ENCODE data around the gene MAGI2.

Gene MAGI2

GRCh38 chr7:79453558-79454360 lies at the start of gene MAGI2:
MAGI2 (minus strand) TSS chr7:79453667; CDS start chr7:79453320, 347 bp downstream.
- H2AFZ ChIP-seq (ENCODE audit: low read depth, low read length): peak within 1 kb of the TSS; percentile 98
- no peaks in the 10 kb centered on the region for H3K9me3 ChIP-seq (ENCODE audit: low read length)
- peaks cover 12% of the 10 kb centered on the region for H3K36me3 ChIP-seq (ENCODE audit: insufficient read depth, low read length)
- no peaks in the 10 kb centered on the region for H3K27me3 ChIP-seq (ENCODE audit: insufficient read depth, low read length)
- H3K4me1 ChIP-seq (ENCODE audit: insufficient read depth, low read length): peaks cover 5% of the 10 kb centered on the region
- H3K4me3 ChIP-seq (ENCODE audit: low read length): peak within 1 kb of the TSS; percentile 75

GRCh38 chr7:79502151-79502550 lies 48.7 kb upstream of the MAGI2 start:
- no peak overlapping the region for H2AFZ ChIP-seq (ENCODE audit: low read depth, low read length)

GRCh38 chr7:79500759-79501158 lies 47.3 kb upstream of the MAGI2 start:
- H3K4me3 ChIP-seq (ENCODE audit: low read length): no peak overlapping the region
- H3K9me3 ChIP-seq (ENCODE audit: low read length): no peaks in the 10 kb centered on the region
- H3K36me3 ChIP-seq (ENCODE audit: insufficient read depth, low read length): no peaks in the 10 kb centered on the region
- no peak overlapping the region for H2AFZ ChIP-seq (ENCODE audit: low read depth, low read length)
- no peaks in the 10 kb centered on the region for H3K4me1 ChIP-seq (ENCODE audit: insufficient read depth, low read length)
- no peaks in the 10 kb centered on the region for H3K27me3 ChIP-seq (ENCODE audit: insufficient read depth, low read length)

More at GRCh38 chr7:79502151-79502550, 48.7 kb upstream of the MAGI2 start:
- Histone ChIP-seq H3K4me3 (ENCODE audit: low read length) (no peak overlapping the region), H3K4me1 (ENCODE audit: insufficient read depth, low read length) (no peaks in the 10 kb centered on the region), H3K36me3 (ENCODE audit: insufficient read depth, low read length) (no peaks in the 10 kb centered on the region), H3K9me3 (ENCODE audit: low read length) (no peaks in the 10 kb centered on the region), H3K27me3 (ENCODE audit: insufficient read depth, low read length) (no peaks in the 10 kb centered on the region)

- Histone ChIP-seq H3K9me3 (ENCODE audit: low read length) (no peaks in the 10 kb centered on the region), H3K27me3 (ENCODE audit: insufficient read depth, low read length) (no peaks in the 10 kb centered on the region), H3K4me3 (ENCODE audit: low read length) (no peak overlapping the region), H3K36me3 (ENCODE audit: insufficient read depth, low read length) (no peaks in the 10 kb centered on the region), H2AFZ (ENCODE audit: low read depth, low read length) (no peak overlapping the region), H3K4me1 (ENCODE audit: insufficient read depth, low read length) (no peaks in the 10 kb centered on the region)
Measured at GRCh38 chr7:79497728-79498127, 44.3 kb upstream of the MAGI2 start.

- Histone ChIP-seq H3K4me3 (ENCODE audit: low read length) (no peak overlapping the region), H3K36me3 (ENCODE audit: insufficient read depth, low read length) (no peaks in the 10 kb centered on the region), H3K4me1 (ENCODE audit: insufficient read depth, low read length) (no peaks in the 10 kb centered on the region), H2AFZ (ENCODE audit: low read depth, low read length) (no peak overlapping the region), H3K27me3 (ENCODE audit: insufficient read depth, low read length) (no peaks in the 10 kb centered on the region), H3K9me3 (ENCODE audit: low read length) (no peaks in the 10 kb centered on the region)
Measured at GRCh38 chr7:79495544-79496272, 42.2 kb upstream of the MAGI2 start.

- Histone ChIP-seq H3K27me3 (ENCODE audit: insufficient read depth, low read length) (no peaks in the 10 kb centered on the region), H2AFZ (ENCODE audit: low read depth, low read length) (no peak overlapping the region), H3K9me3 (ENCODE audit: low read length) (no peaks in the 10 kb centered on the region), H3K4me3 (ENCODE audit: low read length) (no peak overlapping the region), H3K36me3 (ENCODE audit: insufficient read depth, low read length) (no peaks in the 10 kb centered on the region), H3K4me1 (ENCODE audit: insufficient read depth, low read length) (no peaks in the 10 kb centered on the region)
Measured at GRCh38 chr7:79494046-79494445, 40.6 kb upstream of the MAGI2 start.

- no peaks in the 10 kb centered on the region for H3K27me3 ChIP-seq (ENCODE audit: insufficient read depth, low read length)
- no peaks in the 10 kb centered on the region for H3K36me3 ChIP-seq (ENCODE audit: insufficient read depth, low read length)
Measured at GRCh38 chr7:79489371-79489770, 35.9 kb upstream of the MAGI2 start.

GRCh38 chr7:79478386-79478785 lies 24.9 kb upstream of the MAGI2 start:
- Histone ChIP-seq H3K9me3 (ENCODE audit: low read length) (no peaks in the 10 kb centered on the region), H3K4me1 (ENCODE audit: insufficient read depth, low read length) (no peaks in the 10 kb centered on the region), H2AFZ (ENCODE audit: low read depth, low read length) (no peak overlapping the region), H3K27me3 (ENCODE audit: insufficient read depth, low read length) (no peaks in the 10 kb centered on the region), H3K4me3 (ENCODE audit: low read length) (no peak overlapping the region), H3K36me3 (ENCODE audit: insufficient read depth, low read length) (no peaks in the 10 kb centered on the region)

More at GRCh38 chr7:79489371-79489770, 35.9 kb upstream of the MAGI2 start:
- H3K9me3 ChIP-seq (ENCODE audit: low read length): no peaks in the 10 kb centered on the region
- no peaks in the 10 kb centered on the region for H3K4me1 ChIP-seq (ENCODE audit: insufficient read depth, low read length)
- H3K4me3 ChIP-seq (ENCODE audit: low read length): no peak overlapping the region
- no peak overlapping the region for H2AFZ ChIP-seq (ENCODE audit: low read depth, low read length)

- Histone ChIP-seq H3K36me3 (ENCODE audit: insufficient read depth, low read length) (no peaks in the 10 kb centered on the region), H2AFZ (ENCODE audit: low read depth, low read length) (no peak overlapping the region), H3K4me3 (ENCODE audit: low read length) (no peak overlapping the region), H3K9me3 (ENCODE audit: low read length) (no peaks in the 10 kb centered on the region), H3K4me1 (ENCODE audit: insufficient read depth, low read length) (peaks cover 6% of the 10 kb centered on the region), H3K27me3 (ENCODE audit: insufficient read depth, low read length) (no peaks in the 10 kb centered on the region)
Measured at GRCh38 chr7:79475455-79475854, 22.0 kb upstream of the MAGI2 start.

GRCh38 chr7:79471699-79472098 lies 18.2 kb upstream of the MAGI2 start:
- Histone ChIP-seq H3K27me3 (ENCODE audit: insufficient read depth, low read length) (no peaks in the 10 kb centered on the region), H3K9me3 (ENCODE audit: low read length) (no peaks in the 10 kb centered on the region), H3K4me1 (ENCODE audit: insufficient read depth, low read length) (peaks cover 6% of the 10 kb centered on the region)

GRCh38 chr7:79471283-79471682 lies 17.8 kb upstream of the MAGI2 start:
- H3K27me3 ChIP-seq (ENCODE audit: insufficient read depth, low read length): no peaks in the 10 kb centered on the region
- peaks cover 4% of the 10 kb centered on the region for H3K36me3 ChIP-seq (ENCODE audit: insufficient read depth, low read length)
- no peak overlapping the region for H3K4me3 ChIP-seq (ENCODE audit: low read length)
- H3K9me3 ChIP-seq (ENCODE audit: low read length): no peaks in the 10 kb centered on the region
- no peak overlapping the region for H2AFZ ChIP-seq (ENCODE audit: low read depth, low read length)
- peaks cover 6% of the 10 kb centered on the region for H3K4me1 ChIP-seq (ENCODE audit: insufficient read depth, low read length)

More at GRCh38 chr7:79471699-79472098, 18.2 kb upstream of the MAGI2 start:
- Histone ChIP-seq H3K36me3 (ENCODE audit: insufficient read depth, low read length) (peaks cover 4% of the 10 kb centered on the region), H2AFZ (ENCODE audit: low read depth, low read length) (no peak overlapping the region), H3K4me3 (ENCODE audit: low read length) (no peak overlapping the region)

GRCh38 chr7:79465551-79465950 lies 12.1 kb upstream of the MAGI2 start:
- Histone ChIP-seq H3K9me3 (ENCODE audit: low read length) (no peaks in the 10 kb centered on the region), H3K4me1 (ENCODE audit: insufficient read depth, low read length) (peaks cover 5% of the 10 kb centered on the region), H3K27me3 (ENCODE audit: insufficient read depth, low read length) (no peaks in the 10 kb centered on the region), H3K4me3 (ENCODE audit: low read length) (no peak overlapping the region), H2AFZ (ENCODE audit: low read depth, low read length) (no peak overlapping the region), H3K36me3 (ENCODE audit: insufficient read depth, low read length) (peaks cover 4% of the 10 kb centered on the region)

- Histone ChIP-seq H3K4me3 (ENCODE audit: low read length) (no peak overlapping the region), H3K36me3 (ENCODE audit: insufficient read depth, low read length) (peaks cover 6% of the 10 kb centered on the region)
Measured at GRCh38 chr7:79464051-79464450, 10.6 kb upstream of the MAGI2 start.

More at GRCh38 chr7:79464051-79464450, 10.6 kb upstream of the MAGI2 start:
- H3K4me1 ChIP-seq (ENCODE audit: insufficient read depth, low read length): peaks cover 5% of the 10 kb centered on the region
- no peaks in the 10 kb centered on the region for H3K27me3 ChIP-seq (ENCODE audit: insufficient read depth, low read length)
- no peak overlapping the region for H2AFZ ChIP-seq (ENCODE audit: low read depth, low read length)
- H3K9me3 ChIP-seq (ENCODE audit: low read length): no peaks in the 10 kb centered on the region
